Activated naive CD8-positive, alpha-beta T cell treated with anti-CD3 and anti-CD28 coated beads, Interleukin-2, amount 10 ng/mL, durations not matched to agents 7 days and 5 days (primary cell): ENCODE data around the gene RHBDD2. TPM values are rescaled to one million over a fixed set of nuclear protein-coding genes. Genes with fewer than 3 reads are reported as not detected.
"Not testable (repeated sequence)": the region's sequence is repeated elsewhere in the genome, so short reads cannot be mapped to it uniquely, and the experiment has no call there.

Source experiments
- ATAC-seq: fragments of 150-1000 bp; cut with Tn5 transposase; one replicate; pipeline ENCODE4 v1.10.0; 2021; ENCODE audit warnings: low read depth, moderate library complexity
- POLR2A ChIA-PET: fragments of 350-600 bp; sonication (Branson Sonifier 250); formaldehyde crosslinking; loops from one replicate; lab custom pipeline; 2021; ENCODE audit warnings: antibody characterized with exemption; lab: Charles Lee
- DNase-seq: peaks from one replicate; pipeline ENCODE4 v3.0.0; 2021
- H3K27ac Mint-ChIP-seq: one replicate; pipeline ENCODE4 v1.8.0; 2022; ENCODE audit warnings: mild to moderate bottlenecking, mixed read lengths
- H3K27me3 Mint-ChIP-seq: one replicate; pipeline ENCODE4 v1.8.0; 2022; ENCODE audit warnings: mild to moderate bottlenecking, moderate library complexity, mixed read lengths
- H3K36me3 Mint-ChIP-seq: one replicate; pipeline ENCODE4 v1.8.0; 2021; ENCODE audit warnings: mild to moderate bottlenecking, mixed read lengths
- H3K4me1 Mint-ChIP-seq: one replicate; pipeline ENCODE4 v1.8.0; 2021; ENCODE audit warnings: mixed read lengths
- H3K4me3 Mint-ChIP-seq: one replicate; pipeline ENCODE4 v1.8.0; 2022; ENCODE audit warnings: mild to moderate bottlenecking, moderate library complexity, mixed read lengths
- H3K9me3 Mint-ChIP-seq: one replicate; pipeline ENCODE4 v1.8.0; 2021; ENCODE audit warnings: mixed read lengths
- total RNA-seq, 2 experiments: library from RNA; stranded (reverse); gene quantifications; one replicate each; pipeline ENCODE4 v1.2.3, GENCODE V29; 2021

RHBDD2 gene
- total RNA-seq, 2 experiments from 2014 or later, result 32.2 to 33.1 TPM

- H3K27ac Mint-ChIP-seq, H3K27me3 Mint-ChIP-seq, POLR2A ChIA-PET, H3K9me3 Mint-ChIP-seq, H3K4me1 Mint-ChIP-seq, H3K36me3 Mint-ChIP-seq, H3K4me3 Mint-ChIP-seq, DNase-seq, ATAC-seq: not testable (repeated sequence)
Observed at GRCh38 chr7:75907668-75908039, 28.8 kb downstream of the RHBDD2 start.

GRCh38 chr7:75909521-75910132 is 30.8 kb downstream of the RHBDD2 start:
- Mint-ChIP-seq H3K4me1 (peaks cover 9% of the 10 kb centered on the region), H3K36me3 (no peaks in the 10 kb centered on the region), H3K27ac (no peak overlapping the region), H3K4me3 (no peak overlapping the region), H3K9me3 (no peaks in the 10 kb centered on the region), H3K27me3 (peaks cover 6% of the 10 kb centered on the region)
- no peak for DNase-seq
- POLR2A ChIA-PET, result no interaction called here
- no peak for ATAC-seq

- H3K27me3 Mint-ChIP-seq, POLR2A ChIA-PET, H3K27ac Mint-ChIP-seq, H3K4me3 Mint-ChIP-seq, H3K36me3 Mint-ChIP-seq, H3K9me3 Mint-ChIP-seq, ATAC-seq, DNase-seq: not testable (repeated sequence)
- H3K4me1 Mint-ChIP-seq, result peaks cover 12% of the 10 kb centered on the region
Observed at GRCh38 chr7:75911186-75911585, 32.4 kb downstream of the RHBDD2 start.

GRCh38 chr7:75913437-75913836 is 34.6 kb downstream of the RHBDD2 start:
- H3K27me3 Mint-ChIP-seq, result peaks cover 4% of the 10 kb centered on the region
- no peak for ATAC-seq
- H3K36me3 Mint-ChIP-seq, result no peaks in the 10 kb centered on the region
- POLR2A ChIA-PET, result interaction anchor here (1.5 to 2.8 kb wide), 3 partner anchors 10 to 135 kb away, joined by 4 to 18 read pairs (median 4); partner anchors contain the start of genes MDH2 and STYXL1
- no peak for DNase-seq
- H3K9me3 Mint-ChIP-seq, result no peaks in the 10 kb centered on the region
- no peak overlapping the region for H3K27ac Mint-ChIP-seq
- peak overlapping the region; percentile 90 for H3K4me3 Mint-ChIP-seq
- H3K4me1 Mint-ChIP-seq, result peaks cover 14% of the 10 kb centered on the region

GRCh38 chr7:75914169-75914654 is 35.4 kb downstream of the RHBDD2 start:
- peak overlapping the region; percentile 90 for H3K4me3 Mint-ChIP-seq

GRCh38 chr7:75914655-75915415 is 36.0 kb downstream of the RHBDD2 start, which contains the start of gene POR:
Gene POR, plus strand, starts transcription at chr7:75915155. Its CDS starts 38,847 bp downstream, at chr7:75954002.
- POLR2A ChIA-PET, result interaction anchor here (0.7 to 2.8 kb wide), 13 partner anchors 8 to 133 kb away, joined by 3 to 18 read pairs (median 4); partner anchors contain the start of genes MDH2, RHBDD2, STYXL1 and TMEM120A
- Mint-ChIP-seq H3K4me1 (peaks cover 22% of the 10 kb centered on the region), H3K9me3 (no peaks in the 10 kb centered on the region), H3K27me3 (peaks cover 4% of the 10 kb centered on the region), H3K4me3 (peak within 1 kb of the TSS; percentile 90), H3K27ac (peak within 1 kb of the TSS; percentile 93), H3K36me3 (no peaks in the 10 kb centered on the region)
- DNase-seq (peak; percentile 100), ATAC-seq (peak; percentile 94)

More at GRCh38 chr7:75914169-75914654, 35.4 kb downstream of the RHBDD2 start:
- peak overlapping the region; percentile 93 for H3K27ac Mint-ChIP-seq
- H3K4me1 Mint-ChIP-seq, result peaks cover 19% of the 10 kb centered on the region
- no peaks in the 10 kb centered on the region for H3K9me3 Mint-ChIP-seq
- no peaks in the 10 kb centered on the region for H3K36me3 Mint-ChIP-seq
- peaks cover 4% of the 10 kb centered on the region for H3K27me3 Mint-ChIP-seq
- no peak for DNase-seq
- POLR2A ChIA-PET, result interaction anchor here (0.7 to 2.8 kb wide), 7 partner anchors 11 to 134 kb away, joined by 3 to 18 read pairs (median 4); partner anchors contain the start of genes MDH2, RHBDD2 and STYXL1
- no peak for ATAC-seq

- Mint-ChIP-seq H3K9me3 (no peaks in the 10 kb centered on the region), H3K4me3 (peak overlapping the region; percentile 90), H3K4me1 (peaks cover 26% of the 10 kb centered on the region), H3K27ac (peak overlapping the region; percentile 70), H3K27me3 (peaks cover 4% of the 10 kb centered on the region), H3K36me3 (no peaks in the 10 kb centered on the region)
- peak; percentile 59 for DNase-seq
- ATAC-seq, result no peak
- POLR2A ChIA-PET, result interaction anchor here (0.9 to 2.8 kb wide), 8 partner anchors 9 to 105 kb away, joined by 3 to 18 read pairs (median 6); partner anchors contain the start of genes RHBDD2 and TMEM120A
Observed at GRCh38 chr7:75915416-75916156, 36.8 kb downstream of the RHBDD2 start.

- Mint-ChIP-seq H3K27me3 (no peaks in the 10 kb centered on the region), H3K27ac (no peak overlapping the region), H3K9me3 (no peaks in the 10 kb centered on the region), H3K4me1 (peaks cover 29% of the 10 kb centered on the region), H3K4me3 (peak overlapping the region; percentile 90), H3K36me3 (no peaks in the 10 kb centered on the region)
- ATAC-seq (no peak), DNase-seq (no peak)
- POLR2A ChIA-PET, result interaction anchor here (0.9 to 2.8 kb wide), 7 partner anchors 9 to 104 kb away, joined by 3 to 18 read pairs (median 7); partner anchors contain the start of genes RHBDD2 and TMEM120A
Observed at GRCh38 chr7:75916259-75916658, 37.4 kb downstream of the RHBDD2 start.

GRCh38 chr7:75916685-75917634 is 38.1 kb downstream of the RHBDD2 start:
- Mint-ChIP-seq H3K36me3 (peaks cover 6% of the 10 kb centered on the region), H3K27me3 (no peaks in the 10 kb centered on the region), H3K4me1 (peaks cover 31% of the 10 kb centered on the region), H3K27ac (no peak overlapping the region), H3K9me3 (no peaks in the 10 kb centered on the region), H3K4me3 (no peak overlapping the region)
- no peak for DNase-seq
- no peak for ATAC-seq
- POLR2A ChIA-PET, result interaction anchor here (0.5 kb wide), 1 partner anchor 138 kb away, joined by 3 read pairs; no protein-coding TSS in a partner anchor

GRCh38 chr7:75920431-75921161 is 41.8 kb downstream of the RHBDD2 start:
- ATAC-seq (peak; percentile 43), DNase-seq (no peak)
- Mint-ChIP-seq H3K27me3 (no peaks in the 10 kb centered on the region), H3K9me3 (no peaks in the 10 kb centered on the region), H3K4me1 (peaks cover 26% of the 10 kb centered on the region), H3K27ac (no peak overlapping the region), H3K4me3 (no peak overlapping the region), H3K36me3 (peaks cover 6% of the 10 kb centered on the region)
- POLR2A ChIA-PET, result interaction anchor here (0.6 kb wide), 1 partner anchor 18 kb away, joined by 6 read pairs; no protein-coding TSS in a partner anchor

GRCh38 chr7:75921479-75921878 is 42.6 kb downstream of the RHBDD2 start:
- H3K36me3 Mint-ChIP-seq, result peaks cover 6% of the 10 kb centered on the region
- H3K9me3 Mint-ChIP-seq, result no peaks in the 10 kb centered on the region
- H3K27ac Mint-ChIP-seq, result no peak overlapping the region
- H3K27me3 Mint-ChIP-seq, result no peaks in the 10 kb centered on the region
- DNase-seq, result no peak
- POLR2A ChIA-PET, result no interaction called here
- H3K4me3 Mint-ChIP-seq, result no peak overlapping the region
- no peak for ATAC-seq
- peaks cover 22% of the 10 kb centered on the region for H3K4me1 Mint-ChIP-seq
